ENCODE measurements around the gene ANKRD61. TPM values are rescaled to one million over a fixed set of nuclear protein-coding genes. Genes with fewer than 3 reads are reported as not detected.
A peak's percentile ranks its signal among the peaks of the same experiment; 100 is the strongest.
"Not testable (repeated sequence)": the region's sequence is repeated elsewhere in the genome, so short reads cannot be mapped to it uniquely, and the experiment has no call there.

ANKRD61 gene
- total RNA-seq, 1 experiment from 2014 or later, result 0.42 TPM

- Histone ChIP-seq H3K27ac (no peak overlapping the region), H3K36me3 (peaks cover 98% of the 10 kb centered on the region), H3K9me3 (replicated peaks) (no peaks in the 10 kb centered on the region), H3K4me1 (replicated peaks) (no peaks in the 10 kb centered on the region), H3K27me3 (replicated peaks) (no peaks in the 10 kb centered on the region), H3K4me3 (no peak overlapping the region)
- DNase-seq (ENCODE audit: low read depth in 1 of 2, low spot score in 2 of 2), result no peak
Observed at GRCh38 chr7:6022707-6023106, 8.5 kb upstream of the ANKRD61 start.

DNA sequence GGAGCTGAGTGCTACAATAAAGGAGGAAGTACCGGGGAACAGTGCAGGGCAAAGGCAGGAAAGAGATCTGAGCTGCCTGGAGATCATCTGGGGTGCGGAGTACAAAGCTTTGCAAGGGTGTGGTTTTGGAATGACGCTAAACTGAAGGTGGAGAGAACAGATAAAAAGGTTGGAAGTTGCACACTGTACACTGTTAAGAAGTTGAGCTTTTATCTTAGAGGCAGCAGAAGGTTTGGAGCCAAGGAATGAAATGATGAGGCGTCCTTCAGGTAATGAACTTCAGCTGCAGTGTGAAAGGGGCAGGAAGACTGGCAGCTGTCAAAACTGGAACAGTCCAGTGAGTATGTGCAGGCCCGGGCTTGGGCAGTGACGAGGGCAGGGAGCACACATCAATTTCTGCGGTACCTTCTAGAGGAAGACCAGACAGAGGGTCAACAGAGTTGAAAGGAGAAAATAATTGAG is 7.2 kb upstream of the ANKRD61 start:
- Histone ChIP-seq H3K27me3 (replicated peaks) (no peaks in the 10 kb centered on the region), H3K4me3 (no peak overlapping the region), H3K9me3 (replicated peaks) (no peaks in the 10 kb centered on the region), H3K4me1 (replicated peaks) (no peaks in the 10 kb centered on the region), H3K27ac (no peak overlapping the region), H3K36me3 (peaks cover 97% of the 10 kb centered on the region)
- no peak for DNase-seq (ENCODE audit: low read depth in 1 of 2, low spot score in 2 of 2)

GRCh38 chr7:6026011-6026819 is 5.0 kb upstream of the ANKRD61 start:
- Histone ChIP-seq H3K27ac (no peak overlapping the region), H3K27me3 (replicated peaks) (no peaks in the 10 kb centered on the region), H3K36me3 (peaks cover 86% of the 10 kb centered on the region), H3K9me3 (replicated peaks) (no peaks in the 10 kb centered on the region), H3K4me3 (no peak overlapping the region), H3K4me1 (replicated peaks) (no peaks in the 10 kb centered on the region)
- DNase-seq (ENCODE audit: low read depth in 1 of 2, low spot score in 2 of 2), result peak; percentile 28 to 63

GRCh38 chr7:6026820-6027311 is 4.3 kb upstream of the ANKRD61 start:
- no peaks in the 10 kb centered on the region for H3K9me3 ChIP-seq (replicated peaks)
- H3K27ac ChIP-seq, result no peak overlapping the region
- DNase-seq (ENCODE audit: low read depth in 1 of 2, low spot score in 2 of 2), result no peak
- no peaks in the 10 kb centered on the region for H3K4me1 ChIP-seq (replicated peaks)
- no peaks in the 10 kb centered on the region for H3K27me3 ChIP-seq (replicated peaks)
- H3K36me3 ChIP-seq, result peaks cover 84% of the 10 kb centered on the region
- H3K4me3 ChIP-seq, result no peak overlapping the region

GRCh38 chr7:6027806-6028365 is 3.3 kb upstream of the ANKRD61 start:
- Histone ChIP-seq H3K4me1 (replicated peaks) (no peaks in the 10 kb centered on the region), H3K36me3 (peaks cover 81% of the 10 kb centered on the region), H3K27ac (no peak overlapping the region), H3K27me3 (replicated peaks) (no peaks in the 10 kb centered on the region), H3K4me3 (no peak overlapping the region), H3K9me3 (replicated peaks) (no peaks in the 10 kb centered on the region)
- DNase-seq (ENCODE audit: low read depth in 1 of 2, low spot score in 2 of 2), result no peak

DNA sequence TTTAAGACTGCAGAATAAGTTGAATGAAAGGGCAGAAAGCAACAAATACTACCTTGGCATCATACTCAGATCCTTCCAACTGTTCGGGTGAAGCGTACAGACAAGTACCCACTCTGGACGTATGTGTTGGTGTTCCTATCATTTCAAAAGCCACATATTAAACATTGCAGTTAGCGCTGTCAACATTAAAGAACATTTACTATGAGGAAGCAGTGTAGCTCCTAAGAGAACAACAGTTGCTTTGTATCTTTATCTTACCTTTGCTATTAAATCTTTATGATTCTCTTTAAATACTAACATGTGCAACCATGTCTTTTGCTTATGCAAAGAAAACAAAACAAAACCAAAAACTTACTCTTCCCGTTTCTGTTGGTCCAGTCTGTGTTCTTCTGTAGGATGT is 2.6 kb upstream of the ANKRD61 start:
- Histone ChIP-seq H3K27me3 (replicated peaks) (no peaks in the 10 kb centered on the region), H3K4me1 (replicated peaks) (no peaks in the 10 kb centered on the region), H3K27ac (no peak overlapping the region), H3K36me3 (peaks cover 81% of the 10 kb centered on the region), H3K4me3 (no peak overlapping the region), H3K9me3 (replicated peaks) (no peaks in the 10 kb centered on the region)
- DNase-seq (ENCODE audit: low read depth in 1 of 2, low spot score in 2 of 2), result no peak

GRCh38 chr7:6031567-6031966 is 391 bp downstream of the ANKRD61 start:
- no peaks in the 10 kb centered on the region for H3K4me1 ChIP-seq (replicated peaks)
- no peak for DNase-seq (ENCODE audit: low read depth in 1 of 2, low spot score in 2 of 2)
- no peak overlapping the region for H3K4me3 ChIP-seq
- no peak overlapping the region for H3K27ac ChIP-seq
- H3K36me3 ChIP-seq, result peaks cover 82% of the 10 kb centered on the region
- H3K27me3 ChIP-seq (replicated peaks), result no peaks in the 10 kb centered on the region
- H3K9me3 ChIP-seq (replicated peaks), result no peaks in the 10 kb centered on the region

DNA sequence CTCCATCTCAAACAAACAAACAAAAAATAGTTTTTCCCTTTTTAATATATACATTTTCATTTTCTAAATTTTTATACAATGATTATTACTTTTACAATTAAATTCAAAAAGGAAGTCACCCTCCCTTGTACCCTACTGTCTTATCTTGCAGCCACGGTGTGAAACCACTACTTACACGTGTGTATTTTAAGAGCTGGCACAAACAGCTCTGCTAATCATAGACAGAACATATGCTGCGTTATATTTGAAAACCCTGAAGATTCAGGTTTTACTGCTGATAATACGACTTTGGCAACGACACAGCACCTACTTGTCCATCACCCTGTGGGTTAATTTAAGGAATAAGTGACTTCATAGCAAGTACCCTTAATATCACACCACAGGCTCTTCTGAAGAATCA is 991 bp downstream of the ANKRD61 start:
- no peaks in the 10 kb centered on the region for H3K4me1 ChIP-seq (replicated peaks)
- no peaks in the 10 kb centered on the region for H3K27me3 ChIP-seq (replicated peaks)
- no peak for DNase-seq (ENCODE audit: low read depth in 1 of 2, low spot score in 2 of 2)
- H3K36me3 ChIP-seq, result peaks cover 82% of the 10 kb centered on the region
- no peaks in the 10 kb centered on the region for H3K9me3 ChIP-seq (replicated peaks)
- no peak overlapping the region for H3K4me3 ChIP-seq
- H3K27ac ChIP-seq, result no peak overlapping the region

- Histone ChIP-seq H3K4me1 (replicated peaks) (no peaks in the 10 kb centered on the region), H3K27ac (no peak overlapping the region), H3K9me3 (replicated peaks) (no peaks in the 10 kb centered on the region), H3K4me3 (no peak overlapping the region), H3K36me3 (peaks cover 82% of the 10 kb centered on the region), H3K27me3 (replicated peaks) (no peaks in the 10 kb centered on the region)
- DNase-seq (ENCODE audit: low read depth in 1 of 2, low spot score in 2 of 2), result no peak
Observed at GRCh38 chr7:6032641-6033040, 1.5 kb downstream of the ANKRD61 start.

DNA sequence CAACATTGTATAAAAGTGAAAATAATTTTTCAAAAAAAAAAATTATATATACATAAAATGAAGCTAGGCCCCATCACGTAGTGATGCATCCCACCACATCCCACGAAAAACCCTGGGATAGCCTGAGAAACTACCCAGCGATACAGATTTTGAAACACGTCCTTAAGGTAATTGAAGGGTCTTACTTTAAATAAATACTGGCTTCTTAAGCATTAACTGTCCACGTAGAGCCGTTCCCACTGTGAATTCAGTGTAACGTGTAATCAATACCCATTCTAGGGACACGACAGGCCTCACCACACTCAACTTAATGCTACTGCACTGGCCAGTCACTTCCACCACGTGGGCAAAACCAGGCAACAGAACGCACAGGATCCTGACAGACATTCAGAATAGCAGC is 4.0 kb downstream of the ANKRD61 start:
- H3K27ac ChIP-seq, result no peak overlapping the region
- peaks cover 90% of the 10 kb centered on the region for H3K36me3 ChIP-seq
- no peaks in the 10 kb centered on the region for H3K27me3 ChIP-seq (replicated peaks)
- no peak for DNase-seq (ENCODE audit: low read depth in 1 of 2, low spot score in 2 of 2)
- H3K4me1 ChIP-seq (replicated peaks), result no peaks in the 10 kb centered on the region
- H3K4me3 ChIP-seq, result no peak overlapping the region
- H3K9me3 ChIP-seq (replicated peaks), result no peaks in the 10 kb centered on the region

DNA sequence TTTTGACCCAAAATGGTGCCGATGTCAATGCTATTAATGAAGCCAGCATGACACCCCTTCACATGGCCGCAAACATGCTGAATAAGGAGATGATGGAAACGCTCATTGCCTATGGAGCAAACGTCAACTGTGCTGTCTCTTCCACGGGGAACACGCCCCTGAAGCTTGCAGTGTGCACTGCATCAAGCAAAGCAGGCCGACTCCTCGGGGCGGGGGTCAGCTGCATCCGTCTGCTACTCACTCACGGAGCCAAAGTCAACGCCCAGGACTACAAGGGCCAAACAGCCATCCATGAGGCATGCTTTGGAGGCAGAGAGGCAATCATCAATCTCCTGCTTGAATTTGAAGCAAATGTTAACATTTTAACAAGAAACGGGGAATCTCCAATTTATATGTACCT is 4.5 kb downstream of the ANKRD61 start:
- H3K4me1 ChIP-seq (replicated peaks), result no peaks in the 10 kb centered on the region
- H3K27ac ChIP-seq, result no peak overlapping the region
- no peaks in the 10 kb centered on the region for H3K27me3 ChIP-seq (replicated peaks)
- DNase-seq (ENCODE audit: low read depth in 1 of 2, low spot score in 2 of 2), result no peak
- H3K36me3 ChIP-seq, result peaks cover 91% of the 10 kb centered on the region
- no peak overlapping the region for H3K4me3 ChIP-seq
- no peaks in the 10 kb centered on the region for H3K9me3 ChIP-seq (replicated peaks)

DNA sequence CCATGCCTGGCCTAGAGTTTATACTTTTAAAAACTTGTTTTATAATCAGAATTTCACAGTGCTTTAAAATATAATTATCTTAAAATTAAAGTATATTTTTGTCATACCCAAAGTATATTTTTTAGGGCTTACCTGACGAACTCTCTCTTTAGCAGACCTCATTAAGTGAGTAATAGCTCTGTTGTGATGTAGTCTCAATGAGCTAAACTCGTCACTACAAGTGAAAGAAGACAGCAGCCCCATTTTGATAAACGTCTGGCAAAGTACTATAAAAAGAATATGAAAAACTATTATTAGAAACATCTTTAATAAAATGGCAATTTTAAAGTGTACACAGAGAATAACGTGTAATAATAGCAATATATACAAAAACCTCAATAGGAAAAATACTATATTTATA is 18.6 kb downstream of the ANKRD61 start:
- peaks cover 71% of the 10 kb centered on the region for H3K36me3 ChIP-seq

GRCh38 chr7:6051185-6051584 is 20.0 kb downstream of the ANKRD61 start:
- not testable (repeated sequence) for H3K27me3 ChIP-seq (replicated peaks); DNase-seq (ENCODE audit: low read depth in 1 of 2, low spot score in 2 of 2); H3K27ac ChIP-seq; H3K4me3 ChIP-seq; H3K4me1 ChIP-seq (replicated peaks); H3K9me3 ChIP-seq (replicated peaks)
- H3K36me3 ChIP-seq, result peaks cover 63% of the 10 kb centered on the region

More for the DNA sequence above, 18.6 kb downstream of the ANKRD61 start:
- Histone ChIP-seq H3K9me3 (replicated peaks) (no peaks in the 10 kb centered on the region), H3K4me1 (replicated peaks) (no peaks in the 10 kb centered on the region; the same call in 1 of the 2 replicates), H3K4me3 (no peak overlapping the region), H3K27ac (no peak overlapping the region), H3K27me3 (replicated peaks) (no peaks in the 10 kb centered on the region)
- no peak for DNase-seq (ENCODE audit: low read depth in 1 of 2, low spot score in 2 of 2)

DNA sequence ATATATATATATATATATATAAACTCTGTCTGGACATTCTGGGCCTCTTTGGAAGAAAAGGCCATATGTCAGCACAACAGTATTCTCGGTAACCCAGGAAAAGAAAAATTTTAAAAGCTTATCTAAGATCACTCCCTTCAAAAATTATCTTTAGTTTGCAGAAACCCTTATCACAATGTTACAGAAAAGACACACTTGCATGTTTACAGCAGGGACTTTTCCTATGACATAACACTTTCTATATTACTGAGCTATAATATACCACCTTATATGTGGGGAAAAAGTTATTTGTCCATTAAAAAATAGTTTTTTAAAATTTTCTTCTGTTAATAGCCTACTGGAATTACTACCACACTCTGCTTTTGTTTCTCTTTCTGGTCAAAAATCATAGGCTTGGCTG is 25.4 kb downstream of the ANKRD61 start:
- H3K4me1 ChIP-seq (replicated peaks), result peaks cover 10% of the 10 kb centered on the region
- no peaks in the 10 kb centered on the region for H3K27me3 ChIP-seq (replicated peaks)
- H3K4me3 ChIP-seq, result no peak overlapping the region
- H3K9me3 ChIP-seq (replicated peaks), result no peaks in the 10 kb centered on the region
- H3K36me3 ChIP-seq, result peaks cover 38% of the 10 kb centered on the region
- no peak for DNase-seq (ENCODE audit: low read depth in 1 of 2, low spot score in 2 of 2)
- no peak overlapping the region for H3K27ac ChIP-seq

Data from SJSA1 (cell line).